ENCODE results near the gene CAMTA1. TPM values are rescaled to one million over a fixed set of nuclear protein-coding genes. Genes with fewer than 3 reads are reported as not detected.

CAMTA1 gene
- total RNA-seq, 1 experiment from 2014 or later: 60.0 TPM

DNA sequence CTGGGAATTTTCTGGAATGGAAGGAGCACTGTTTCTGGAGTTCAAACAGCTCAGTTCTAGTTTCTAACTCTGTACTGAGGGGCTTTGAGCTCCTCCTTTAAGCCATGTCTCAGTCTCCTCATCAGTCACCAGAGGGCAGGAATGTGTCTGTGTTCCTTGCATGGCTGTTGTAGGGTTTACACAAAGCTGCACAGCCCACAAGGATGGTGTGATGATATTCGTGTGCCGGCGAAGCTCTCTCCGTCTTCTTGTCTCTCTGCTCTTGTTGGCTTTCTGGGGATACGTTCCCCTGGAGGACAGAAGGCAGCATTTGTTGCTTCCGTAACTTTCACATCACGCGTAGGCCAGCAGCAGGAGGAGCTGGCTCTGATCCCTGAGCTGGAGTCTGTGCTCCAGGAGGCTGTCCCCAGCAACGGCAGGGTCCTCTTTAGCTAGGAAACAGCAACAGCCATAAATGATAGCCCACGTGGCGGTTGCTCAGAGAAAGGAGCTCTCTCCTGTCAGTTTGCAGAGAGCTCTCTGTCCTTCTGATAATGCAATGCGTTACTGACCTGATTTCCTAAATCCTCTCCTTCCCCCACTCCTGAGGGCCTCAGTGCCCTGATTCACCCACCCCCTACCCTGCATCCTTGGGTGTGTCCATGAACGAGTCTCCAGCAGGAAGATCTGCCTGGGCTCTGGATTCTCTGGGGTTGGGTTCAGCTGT is 796.7 kb downstream of the CAMTA1 start:
- CTCF ChIA-PET: no interaction called here

DNA sequence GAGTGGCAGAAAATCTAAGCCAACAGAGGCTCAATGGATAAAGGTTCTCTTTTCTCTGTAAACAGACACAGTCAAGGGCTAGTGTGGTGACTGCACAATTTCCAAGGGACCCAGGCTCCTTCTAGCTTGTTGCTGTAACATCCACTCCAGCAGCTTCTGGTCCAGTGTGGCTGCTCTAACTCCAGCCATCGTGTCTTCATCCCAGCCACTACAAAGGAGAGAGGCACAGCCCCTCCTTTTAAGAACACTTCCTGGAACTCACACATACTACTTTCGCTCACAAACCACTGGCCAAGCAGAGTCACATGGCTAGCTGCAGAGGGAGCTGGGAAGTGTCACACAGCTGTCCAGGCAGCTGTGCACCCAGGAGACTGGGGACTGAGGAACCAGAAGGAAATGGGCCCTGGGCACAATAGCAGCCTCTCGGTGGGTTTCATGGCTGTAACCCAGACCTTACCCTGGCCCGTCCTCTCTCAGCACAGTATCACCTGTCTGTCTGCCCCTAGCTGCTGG is 797.3 kb downstream of the CAMTA1 start:
- H3K36me3 Mint-ChIP-seq (ENCODE audit: insufficient read depth, unreplicated experiment): no peaks in the 10 kb centered on the region
- ChIA-PET CTCF (no interaction called here), POLR2A (no interaction called here)
- no peak overlapping the region for H3K4me3 Mint-ChIP-seq (ENCODE audit: unreplicated experiment)
- Histone ChIP-seq H3K9me3 (no peaks in the 10 kb centered on the region), H3K36me3 (ENCODE audit: control insufficient read depth, insufficient read depth, low read length) (no peaks in the 10 kb centered on the region), H3K27me3 (replicated peaks; ENCODE audit: control insufficient read depth, insufficient read depth, low read length) (no peaks in the 10 kb centered on the region), H3K4me3 (ENCODE audit: low read depth, low read length) (no peak overlapping the region), H3K4me1 (no peaks in the 10 kb centered on the region)
- intact Hi-C loops (cut with micrococcal nuclease; ENCODE audit: unreplicated experiment): no loop called here
- H3K27ac Mint-ChIP-seq (ENCODE audit: unreplicated experiment): no peak overlapping the region
- DNase-seq: peak in 1 of 2 experiments; percentile 6
- no peak for TF ChIP-seq CTCF (IDR thresholded peaks at IDR 0.05; ENCODE audit: insufficient read depth in 1 of 2, low read depth in 1 of 2, low read length in 1 of 2, severe bottlenecking in 1 of 2, unreplicated experiment in 1 of 2)
- BruUV-seq (replicated peaks): no TSS peak
- peaks cover 9% of the 10 kb centered on the region for H3K27me3 Mint-ChIP-seq (ENCODE audit: insufficient read depth, unreplicated experiment)
- H3K4me1 Mint-ChIP-seq (ENCODE audit: low read depth, unreplicated experiment): no peaks in the 10 kb centered on the region
- no peaks in the 10 kb centered on the region for H3K9me3 Mint-ChIP-seq (ENCODE audit: unreplicated experiment)

More for the DNA sequence above, 796.7 kb downstream of the CAMTA1 start:
- Histone ChIP-seq H3K27me3 (replicated peaks; ENCODE audit: control insufficient read depth, insufficient read depth, low read length) (no peaks in the 10 kb centered on the region), H3K4me3 (ENCODE audit: low read depth, low read length) (no peak overlapping the region), H3K9me3 (no peaks in the 10 kb centered on the region), H3K4me1 (no peaks in the 10 kb centered on the region), H3K36me3 (ENCODE audit: control insufficient read depth, insufficient read depth, low read length) (no peaks in the 10 kb centered on the region)
- no peak for TF ChIP-seq CTCF (IDR thresholded peaks at IDR 0.05; ENCODE audit: insufficient read depth in 1 of 2, low read depth in 1 of 2, low read length in 1 of 2, severe bottlenecking in 1 of 2, unreplicated experiment in 1 of 2)
- H3K27ac Mint-ChIP-seq (ENCODE audit: unreplicated experiment): no peak overlapping the region
- H3K27me3 Mint-ChIP-seq (ENCODE audit: insufficient read depth, unreplicated experiment): peaks cover 9% of the 10 kb centered on the region
- no peaks in the 10 kb centered on the region for H3K36me3 Mint-ChIP-seq (ENCODE audit: insufficient read depth, unreplicated experiment)
- no peaks in the 10 kb centered on the region for H3K9me3 Mint-ChIP-seq (ENCODE audit: unreplicated experiment)
- DNase-seq: peak in 1 of 2 experiments; percentile 21
- intact Hi-C loops (cut with micrococcal nuclease; ENCODE audit: unreplicated experiment): no loop called here
- no peak overlapping the region for H3K4me3 Mint-ChIP-seq (ENCODE audit: unreplicated experiment)
- POLR2A ChIA-PET: no interaction called here
- no peaks in the 10 kb centered on the region for H3K4me1 Mint-ChIP-seq (ENCODE audit: low read depth, unreplicated experiment)
- no TSS peak for BruUV-seq (replicated peaks)

GRCh38 chr1:7583291-7584096 is 798.2 kb downstream of the CAMTA1 start:
- Mint-ChIP-seq H3K36me3 (ENCODE audit: insufficient read depth, unreplicated experiment) (no peaks in the 10 kb centered on the region), H3K4me1 (ENCODE audit: low read depth, unreplicated experiment) (no peaks in the 10 kb centered on the region), H3K27me3 (ENCODE audit: insufficient read depth, unreplicated experiment) (peaks cover 9% of the 10 kb centered on the region), H3K4me3 (ENCODE audit: unreplicated experiment) (no peak overlapping the region), H3K9me3 (ENCODE audit: unreplicated experiment) (no peaks in the 10 kb centered on the region), H3K27ac (ENCODE audit: unreplicated experiment) (no peak overlapping the region)
- ChIA-PET POLR2A (interaction anchor here (0.5 kb wide), 1 partner anchor 40 kb away, joined by 3 read pairs; no protein-coding TSS in a partner anchor), CTCF (no interaction called here)
- peak in 1 of 2 experiments; percentile 12 for DNase-seq
- H3K9me3 ChIP-seq: no peaks in the 10 kb centered on the region
- intact Hi-C loops (cut with micrococcal nuclease; ENCODE audit: unreplicated experiment): no loop called here
- no peak for TF ChIP-seq CTCF (IDR thresholded peaks at IDR 0.05; ENCODE audit: insufficient read depth in 1 of 2, low read depth in 1 of 2, low read length in 1 of 2, severe bottlenecking in 1 of 2, unreplicated experiment in 1 of 2)
- no peaks in the 10 kb centered on the region for H3K4me1 ChIP-seq
- no peaks in the 10 kb centered on the region; the same call in 1 of the 2 replicates for H3K27me3 ChIP-seq (replicated peaks; ENCODE audit: control insufficient read depth, insufficient read depth, low read length)
- H3K4me3 ChIP-seq (ENCODE audit: low read depth, low read length): no peak overlapping the region
- BruUV-seq (replicated peaks): no TSS peak
- H3K36me3 ChIP-seq (ENCODE audit: control insufficient read depth, insufficient read depth, low read length): no peaks in the 10 kb centered on the region
